ENCODE results near the gene PTN. TPM values are rescaled to one million over a fixed set of nuclear protein-coding genes. Genes with fewer than 3 reads are reported as not detected.

The PTN gene
- total and polyA plus RNA-seq, 2 experiments from 2014 or later: 8.3 to 8.5 TPM

GRCh38 chr7:137306748-137307147 is 36.8 kb downstream of the PTN start:
- TF ChIP-seq EZH2 (IDR thresholded peaks at IDR 0.05; ENCODE audit: insufficient read depth, poor library complexity, severe bottlenecking): no peak
- no peak for TF ChIP-seq EZH2phosphoT487 (IDR thresholded peaks at IDR 0.05; ENCODE audit: insufficient read depth, low read depth)
- no peak overlapping the region for H2AFZ ChIP-seq
- H4K20me1 ChIP-seq (ENCODE audit: insufficient read depth): no peaks in the 10 kb centered on the region
- no peaks in the 10 kb centered on the region for H3K27me3 ChIP-seq (replicated peaks; ENCODE audit: insufficient read depth)
- WGBS, 2 experiments (ENCODE audit: low coverage in 1 of 2, low lambda C conversion rate in 2 of 2, missing lambda C conversion rate in 2 of 2): 39 to 48% methylated on average over 4 of the region's 4 CpGs
- H3K4me1 ChIP-seq (ENCODE audit: insufficient read depth): no peaks in the 10 kb centered on the region
- no peak overlapping the region for H3K9ac ChIP-seq
- no peak overlapping the region for H3K27ac ChIP-seq
- in situ Hi-C loops (cut with MboI): no loop called here
- no peaks in the 10 kb centered on the region for H3K9me2 ChIP-seq (ENCODE audit: insufficient read depth)
- H3K79me2 ChIP-seq (ENCODE audit: insufficient read depth): no peaks in the 10 kb centered on the region
- H3K36me3 ChIP-seq (ENCODE audit: low read depth): no peaks in the 10 kb centered on the region
- H3K9me3 ChIP-seq (ENCODE audit: low read depth): no peaks in the 10 kb centered on the region
- DNase-seq: no peak
- no peak overlapping the region for H3K4me2 ChIP-seq (ENCODE audit: unreplicated experiment)
- no peak overlapping the region for H3K4me3 ChIP-seq
- H3F3A ChIP-seq (ENCODE audit: insufficient read depth): no peaks in the 10 kb centered on the region

- H3K4me2 ChIP-seq (ENCODE audit: unreplicated experiment): no peak overlapping the region
- no peak for DNase-seq
- H3K9me2 ChIP-seq (ENCODE audit: insufficient read depth): no peaks in the 10 kb centered on the region
- no peaks in the 10 kb centered on the region for H3F3A ChIP-seq (ENCODE audit: insufficient read depth)
- H3K9ac ChIP-seq: no peak overlapping the region
- H3K9me3 ChIP-seq (ENCODE audit: low read depth): no peaks in the 10 kb centered on the region
- H4K20me1 ChIP-seq (ENCODE audit: insufficient read depth): no peaks in the 10 kb centered on the region
- no peaks in the 10 kb centered on the region for H3K27me3 ChIP-seq (replicated peaks; ENCODE audit: insufficient read depth)
- no peaks in the 10 kb centered on the region for H3K79me2 ChIP-seq (ENCODE audit: insufficient read depth)
- H3K36me3 ChIP-seq (ENCODE audit: low read depth): no peaks in the 10 kb centered on the region
- no peak overlapping the region for H3K27ac ChIP-seq
- TF ChIP-seq EZH2phosphoT487 (IDR thresholded peaks at IDR 0.05; ENCODE audit: insufficient read depth, low read depth) (no peak), EZH2 (IDR thresholded peaks at IDR 0.05; ENCODE audit: insufficient read depth, poor library complexity, severe bottlenecking) (no peak)
- in situ Hi-C loops (cut with MboI): no loop called here
- no peak overlapping the region for H3K4me3 ChIP-seq
- H2AFZ ChIP-seq: no peak overlapping the region
- H3K4me1 ChIP-seq (ENCODE audit: insufficient read depth): no peaks in the 10 kb centered on the region
- 35 to 44% methylated on average over 6 of the region's 6 CpGs for WGBS, 2 experiments (ENCODE audit: low coverage in 1 of 2, low lambda C conversion rate in 2 of 2, missing lambda C conversion rate in 2 of 2)
These were observed 37.5 kb downstream of the PTN start for GRCh38 chr7:137305901-137306621.

GRCh38 chr7:137304624-137305235 is 38.8 kb downstream of the PTN start:
- H3K36me3 ChIP-seq (ENCODE audit: low read depth): no peaks in the 10 kb centered on the region
- no peak for DNase-seq
- H3K9me2 ChIP-seq (ENCODE audit: insufficient read depth): no peaks in the 10 kb centered on the region
- WGBS, 2 experiments (ENCODE audit: low coverage in 1 of 2, low lambda C conversion rate in 2 of 2, missing lambda C conversion rate in 2 of 2): 65 to 75% methylated on average over 9 of the region's 9 CpGs
- no peaks in the 10 kb centered on the region for H3K79me2 ChIP-seq (ENCODE audit: insufficient read depth)
- TF ChIP-seq EZH2 (IDR thresholded peaks at IDR 0.05; ENCODE audit: insufficient read depth, poor library complexity, severe bottlenecking) (no peak), EZH2phosphoT487 (IDR thresholded peaks at IDR 0.05; ENCODE audit: insufficient read depth, low read depth) (no peak)
- in situ Hi-C loops (cut with MboI): no loop called here
- no peaks in the 10 kb centered on the region for H3K9me3 ChIP-seq (ENCODE audit: low read depth)
- H2AFZ ChIP-seq: no peak overlapping the region
- H3F3A ChIP-seq (ENCODE audit: insufficient read depth): no peaks in the 10 kb centered on the region
- H3K4me2 ChIP-seq (ENCODE audit: unreplicated experiment): no peak overlapping the region
- H3K27me3 ChIP-seq (replicated peaks; ENCODE audit: insufficient read depth): no peaks in the 10 kb centered on the region
- H3K4me1 ChIP-seq (ENCODE audit: insufficient read depth): no peaks in the 10 kb centered on the region
- H3K9ac ChIP-seq: no peak overlapping the region
- H3K27ac ChIP-seq: no peak overlapping the region
- H3K4me3 ChIP-seq: no peak overlapping the region
- H4K20me1 ChIP-seq (ENCODE audit: insufficient read depth): no peaks in the 10 kb centered on the region

GRCh38 chr7:137304165-137304564 is 39.4 kb downstream of the PTN start:
- Histone ChIP-seq H3K9ac (no peak overlapping the region), H3K9me3 (ENCODE audit: low read depth) (no peaks in the 10 kb centered on the region), H3F3A (ENCODE audit: insufficient read depth) (no peaks in the 10 kb centered on the region), H4K20me1 (ENCODE audit: insufficient read depth) (no peaks in the 10 kb centered on the region), H3K4me2 (ENCODE audit: unreplicated experiment) (no peak overlapping the region), H3K4me3 (no peak overlapping the region), H2AFZ (no peak overlapping the region), H3K79me2 (ENCODE audit: insufficient read depth) (no peaks in the 10 kb centered on the region), H3K4me1 (ENCODE audit: insufficient read depth) (no peaks in the 10 kb centered on the region), H3K27ac (no peak overlapping the region), H3K27me3 (replicated peaks; ENCODE audit: insufficient read depth) (no peaks in the 10 kb centered on the region), H3K36me3 (ENCODE audit: low read depth) (no peaks in the 10 kb centered on the region), H3K9me2 (ENCODE audit: insufficient read depth) (no peaks in the 10 kb centered on the region)
- WGBS, 2 experiments (ENCODE audit: low coverage in 1 of 2, low lambda C conversion rate in 2 of 2, missing lambda C conversion rate in 2 of 2): 75 to 92% methylated on average over 1 of the region's 1 CpG
- TF ChIP-seq EZH2phosphoT487 (IDR thresholded peaks at IDR 0.05; ENCODE audit: insufficient read depth, low read depth) (no peak), EZH2 (IDR thresholded peaks at IDR 0.05; ENCODE audit: insufficient read depth, poor library complexity, severe bottlenecking) (no peak)
- no peak for DNase-seq
- in situ Hi-C loops (cut with MboI): no loop called here
